ENCODE data around the gene FDXR.

The FDXR gene

GRCh38 chr17:74904687-74905409, 32.1 kb upstream of the FDXR start:
- DNase-seq (ENCODE audit: low read depth) = no peak
- TF ChIP-seq CTCF (IDR thresholded peaks at IDR 0.05; ENCODE audit: low read depth, low read length, missing control alignments) = no peak
- no peak overlapping the region for H3K4me3 ChIP-seq (ENCODE audit: low read depth, low read length)

GRCh38 chr17:74903671-74904070, 30.9 kb upstream of the FDXR start:
- no peak for DNase-seq (ENCODE audit: low read depth)
- no peak for TF ChIP-seq CTCF (IDR thresholded peaks at IDR 0.05; ENCODE audit: low read depth, low read length, missing control alignments)
- H3K4me3 ChIP-seq (ENCODE audit: low read depth, low read length) = no peak overlapping the region

GRCh38 chr17:74903034-74903433, 30.2 kb upstream of the FDXR start:
- DNase-seq (ENCODE audit: low read depth) = no peak
- TF ChIP-seq CTCF (IDR thresholded peaks at IDR 0.05; ENCODE audit: low read depth, low read length, missing control alignments) = no peak

GRCh38 chr17:74901353-74902135, 28.8 kb upstream of the FDXR start:
- DNase-seq (ENCODE audit: low read depth) = no peak
- no peak overlapping the region for H3K4me3 ChIP-seq (ENCODE audit: low read depth, low read length)
- no peak for TF ChIP-seq CTCF (IDR thresholded peaks at IDR 0.05; ENCODE audit: low read depth, low read length, missing control alignments)

More at GRCh38 chr17:74903034-74903433, 30.2 kb upstream of the FDXR start:
- H3K4me3 ChIP-seq (ENCODE audit: low read depth, low read length) = no peak overlapping the region

GRCh38 chr17:74900208-74900607, 27.4 kb upstream of the FDXR start:
- H3K4me3 ChIP-seq (ENCODE audit: low read depth, low read length) = no peak overlapping the region
- DNase-seq (ENCODE audit: low read depth) = no peak
- no peak for TF ChIP-seq CTCF (IDR thresholded peaks at IDR 0.05; ENCODE audit: low read depth, low read length, missing control alignments)

- no peak overlapping the region for H3K4me3 ChIP-seq (ENCODE audit: low read depth, low read length)
- TF ChIP-seq CTCF (IDR thresholded peaks at IDR 0.05; ENCODE audit: low read depth, low read length, missing control alignments) = no peak
- DNase-seq (ENCODE audit: low read depth) = no peak
Observed at GRCh38 chr17:74898376-74898946, 25.7 kb upstream of the FDXR start.

All from GM12864 (cell line).